GM19395 (cell line): Measurements from ENCODE around the gene MCM6.

ENCODE experiments used
- ATAC-seq: cut with Tn5 transposase; IDR thresholded peaks from one replicate; pipeline ENCODE4 v1.9.1; 2021; ENCODE audit warnings: mild to moderate bottlenecking, moderate library complexity; ENCODE audit not compliant: unreplicated experiment

Gene MCM6

DNA sequence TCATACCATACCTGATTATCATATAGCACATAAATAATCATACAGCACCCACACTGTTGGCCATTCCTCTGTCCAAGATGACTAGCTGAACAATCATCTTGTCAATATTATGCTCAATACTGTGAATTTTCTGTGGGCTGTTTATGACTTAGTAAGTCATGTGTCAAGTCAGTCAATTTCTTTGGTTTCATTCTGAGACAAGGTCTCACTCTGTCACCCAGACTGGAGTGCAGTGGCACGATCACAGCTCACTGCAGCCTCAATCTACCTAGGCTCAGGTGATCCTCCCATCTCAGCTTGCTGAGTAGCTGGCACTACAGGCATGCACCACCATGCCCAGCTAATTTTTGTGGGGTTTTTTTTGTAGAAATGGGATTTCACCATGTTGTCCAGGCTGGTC, 5.7 kb downstream of the MCM6 start:
- peak; percentile 54 for ATAC-seq

DNA sequence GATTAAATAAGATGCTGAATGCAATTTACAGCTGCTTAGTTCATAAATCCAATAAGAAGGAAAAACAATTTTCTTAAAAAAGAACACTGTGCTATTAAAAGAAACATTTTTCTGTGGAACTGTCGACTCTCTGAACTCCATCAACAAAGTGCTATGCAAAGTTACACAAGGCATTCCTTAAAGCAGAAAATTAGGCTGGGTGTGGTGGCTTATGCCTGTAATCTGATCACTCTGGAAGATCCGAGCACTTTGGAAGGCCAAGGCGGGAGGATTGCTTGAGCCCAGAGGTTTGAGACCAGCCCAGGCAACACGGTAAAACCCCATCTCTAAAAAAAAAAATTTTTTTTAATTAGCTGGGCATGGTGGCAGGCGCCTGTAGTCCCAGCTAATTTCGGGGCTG, 13.0 kb downstream of the MCM6 start:
- ATAC-seq = no peak

DNA sequence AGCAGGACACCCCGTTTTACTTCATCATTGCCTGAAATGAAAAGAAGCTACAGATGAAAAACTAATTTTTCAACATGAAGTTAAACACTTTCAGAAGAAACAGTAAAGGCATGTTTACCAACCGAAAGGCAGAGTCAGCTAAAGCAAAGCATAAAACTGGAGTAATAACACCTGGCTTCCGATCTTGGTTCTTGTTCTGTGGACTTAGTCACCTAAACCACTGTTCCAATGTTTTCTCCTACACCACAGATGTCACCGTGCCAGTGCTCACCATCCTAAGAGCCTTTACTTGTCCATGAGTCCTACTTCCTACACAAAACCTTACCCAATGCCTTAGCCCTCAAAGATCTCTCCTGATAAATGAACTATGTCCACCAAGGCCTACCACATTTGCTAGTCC, 13.5 kb downstream of the MCM6 start:
- no peak for ATAC-seq

DNA sequence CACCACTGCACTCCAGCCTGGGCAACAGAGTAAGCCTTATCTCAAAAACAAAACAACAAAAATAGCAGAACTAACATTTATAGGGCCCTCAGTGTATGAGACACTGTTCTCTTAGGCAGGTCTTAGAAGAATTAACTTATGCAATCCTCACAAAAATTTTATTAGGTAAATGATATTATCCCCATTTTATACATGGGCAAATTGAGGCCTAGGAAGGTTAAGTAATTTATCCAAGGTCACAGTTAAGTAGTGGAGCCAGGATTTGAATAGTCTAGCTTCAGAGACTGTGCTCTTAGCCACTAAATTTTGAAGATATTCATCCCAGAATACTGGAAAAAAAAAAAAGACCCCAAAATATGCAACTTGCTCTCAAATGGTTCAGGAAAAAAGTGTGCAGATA, 22.8 kb downstream of the MCM6 start:
- ATAC-seq = no peak

DNA sequence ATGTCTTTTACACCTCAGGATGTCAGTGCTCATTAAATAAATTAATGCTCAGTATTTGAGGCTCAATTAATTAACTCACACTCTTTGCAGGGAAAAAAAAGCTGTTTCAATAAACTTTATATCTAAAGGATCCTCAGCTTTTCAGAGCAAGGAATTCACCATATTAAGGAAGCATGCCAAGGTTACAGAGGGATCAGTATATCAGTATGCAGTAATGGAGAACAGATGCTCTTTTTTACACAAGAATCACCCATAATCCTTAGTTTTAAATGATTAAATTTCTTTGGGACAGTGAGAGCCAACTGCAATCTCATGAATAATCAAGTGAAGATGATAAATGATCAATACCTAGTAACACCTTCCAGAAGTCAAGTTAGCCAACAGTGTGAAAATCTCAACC, 24.4 kb downstream of the MCM6 start:
- no peak for ATAC-seq

DNA sequence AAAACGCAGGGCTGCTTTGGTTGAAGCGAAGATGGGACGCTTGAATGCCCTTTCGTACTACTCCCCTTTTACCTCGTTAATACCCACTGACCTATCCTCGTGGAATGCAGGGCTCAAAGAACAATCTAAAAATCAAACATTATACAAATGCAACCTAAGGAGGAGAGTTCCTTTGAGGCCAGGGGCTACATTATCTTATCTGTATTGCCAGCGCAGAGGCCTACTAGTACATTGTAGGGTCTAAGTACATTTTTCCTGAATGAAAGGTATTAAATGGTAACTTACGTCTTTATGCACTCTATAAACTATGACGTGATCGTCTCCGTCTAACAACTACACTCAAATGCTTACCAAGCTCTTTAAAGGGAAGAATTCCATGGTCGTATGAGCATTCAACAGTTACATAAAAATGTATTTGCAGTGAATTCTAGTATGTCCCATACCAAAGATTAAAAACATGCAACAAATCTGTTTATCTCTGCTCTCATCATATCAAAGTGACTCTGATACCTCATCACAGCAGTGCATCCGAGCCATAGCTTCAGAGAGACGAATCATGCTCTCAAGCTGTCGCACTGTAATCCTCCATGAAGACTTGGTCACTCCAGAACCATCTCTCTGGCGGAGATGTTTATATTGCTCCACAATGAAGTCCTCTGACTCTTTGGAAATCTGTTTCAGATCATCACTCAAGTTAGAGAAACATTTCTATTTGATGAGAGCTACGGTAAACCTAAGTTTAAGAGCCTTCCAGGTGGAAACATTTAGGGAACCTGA, 25.2 kb downstream of the MCM6 start:
- ATAC-seq = no peak

DNA sequence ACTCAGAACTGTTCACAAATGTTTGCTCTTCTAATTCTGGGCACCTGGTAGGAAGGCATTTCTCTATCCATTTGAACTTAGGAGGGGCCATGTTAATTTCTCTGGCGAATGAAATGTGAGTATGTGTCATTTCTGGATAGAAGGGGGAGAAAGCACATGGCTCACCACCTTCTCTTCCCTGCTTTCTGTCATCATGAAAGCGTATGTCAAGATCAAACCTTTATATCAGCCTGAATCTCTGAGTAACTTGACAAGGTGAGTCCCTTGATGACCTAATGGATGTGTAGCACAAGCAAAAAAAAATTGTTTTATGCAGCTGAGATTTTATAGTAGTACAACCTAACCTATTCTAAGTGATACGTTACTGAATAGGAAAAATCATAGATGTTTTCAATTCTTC, 27.2 kb downstream of the MCM6 start:
- no peak for ATAC-seq

DNA sequence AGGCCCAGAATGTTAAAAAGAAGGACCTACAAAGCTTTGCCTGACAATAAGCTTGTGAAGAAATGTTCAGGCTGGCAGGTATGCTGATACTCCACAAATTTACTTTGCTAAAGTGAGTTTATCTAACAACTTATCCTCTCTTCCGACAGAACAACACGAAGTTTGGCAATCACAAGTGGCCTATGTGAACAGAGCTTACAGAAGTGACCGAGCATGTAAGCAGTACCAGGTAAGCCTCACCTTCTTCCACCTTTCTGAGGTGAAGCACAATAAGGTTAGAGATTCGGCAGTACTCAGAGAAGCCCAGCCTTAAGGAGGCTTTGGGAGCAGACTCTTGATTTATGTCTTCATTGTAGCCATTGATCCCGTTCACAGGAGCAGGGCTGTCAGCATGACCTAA, 30.2 kb downstream of the MCM6 start:
- no peak for ATAC-seq

DNA sequence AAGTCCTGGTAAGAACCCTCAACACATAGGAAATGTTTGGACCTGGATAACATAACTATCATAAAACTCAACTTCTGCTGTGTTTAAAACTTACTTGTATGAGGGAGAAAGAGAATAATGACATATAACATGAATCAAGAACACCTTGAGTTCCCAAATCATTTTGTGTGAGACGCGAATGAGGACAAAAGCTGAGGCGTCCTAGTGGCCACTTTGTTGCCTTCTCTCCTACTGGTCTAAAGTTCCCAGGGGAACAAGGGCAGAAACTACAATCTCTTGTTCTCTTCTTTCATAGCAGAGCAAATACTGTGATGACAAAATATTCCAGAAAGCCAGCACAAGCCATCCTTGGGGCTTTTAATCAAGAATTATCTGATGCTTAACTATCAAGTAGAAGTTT, 31.0 kb downstream of the MCM6 start:
- ATAC-seq = no peak

DNA sequence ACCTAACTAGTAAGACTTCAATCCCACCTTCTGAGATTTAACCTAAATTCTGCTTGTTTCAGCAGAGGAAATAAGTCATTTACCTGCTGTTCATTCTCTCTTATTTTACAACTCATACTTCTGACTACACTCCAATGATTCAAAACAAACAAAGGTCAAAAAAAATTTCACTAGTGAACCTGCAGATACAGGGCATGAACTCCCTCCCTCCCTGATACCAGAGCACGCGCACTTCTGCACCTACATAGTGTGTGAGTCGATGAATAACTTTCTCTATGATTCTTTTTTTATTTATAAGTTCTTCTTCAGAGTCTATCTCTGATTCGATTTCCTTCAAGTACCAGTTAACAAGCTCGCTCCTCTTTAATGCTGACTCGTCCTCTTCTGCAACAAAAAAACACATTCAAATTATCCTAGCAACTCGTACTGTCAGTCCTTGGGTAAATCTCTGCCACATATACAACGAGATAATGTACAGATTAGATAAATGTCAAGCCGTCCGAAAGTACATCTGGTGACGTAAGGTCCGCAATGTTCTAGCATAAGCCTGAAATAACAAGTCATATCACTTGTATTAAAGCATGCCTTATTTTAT, 31.8 kb downstream of the MCM6 start:
- no peak for ATAC-seq

DNA sequence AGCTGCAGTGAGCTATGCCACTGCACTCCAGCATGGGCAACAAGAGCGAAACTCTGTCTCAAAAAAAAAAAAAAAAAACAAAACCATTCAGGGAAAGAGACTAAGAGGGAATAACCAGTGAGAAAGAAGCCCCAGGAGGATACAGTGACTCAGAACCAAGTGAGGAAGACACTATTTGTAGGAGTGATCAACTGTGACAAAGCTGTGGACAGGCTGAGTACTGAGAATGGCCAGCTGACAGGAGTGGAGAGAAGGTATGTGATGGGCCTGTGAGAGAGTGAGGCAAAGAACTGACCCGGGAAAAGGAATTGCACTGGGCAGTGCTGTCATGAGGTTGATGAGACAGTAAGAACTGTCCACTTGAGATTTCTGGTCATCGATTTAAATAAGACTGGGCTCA, 32.6 kb downstream of the MCM6 start:
- no peak for ATAC-seq

DNA sequence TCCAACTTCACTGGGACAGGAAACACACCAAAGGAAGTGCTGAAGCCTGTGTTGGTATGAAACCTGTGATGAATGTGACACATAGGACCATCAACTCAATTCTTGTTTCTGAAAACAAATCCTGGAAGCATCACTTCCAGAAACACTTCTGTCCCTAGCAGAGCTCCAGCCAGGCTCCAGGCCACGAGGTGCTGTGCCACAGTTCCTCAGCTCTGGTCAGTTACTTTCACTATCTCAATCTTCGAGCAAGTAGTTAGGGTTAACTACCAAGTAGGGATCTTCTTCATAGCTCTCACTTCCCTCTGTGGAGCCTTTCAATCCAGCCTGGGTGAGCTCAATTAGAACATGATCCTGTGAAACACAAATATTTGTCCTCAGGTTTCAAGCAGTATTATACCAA, 35.6 kb downstream of the MCM6 start:
- ATAC-seq = no peak

DNA sequence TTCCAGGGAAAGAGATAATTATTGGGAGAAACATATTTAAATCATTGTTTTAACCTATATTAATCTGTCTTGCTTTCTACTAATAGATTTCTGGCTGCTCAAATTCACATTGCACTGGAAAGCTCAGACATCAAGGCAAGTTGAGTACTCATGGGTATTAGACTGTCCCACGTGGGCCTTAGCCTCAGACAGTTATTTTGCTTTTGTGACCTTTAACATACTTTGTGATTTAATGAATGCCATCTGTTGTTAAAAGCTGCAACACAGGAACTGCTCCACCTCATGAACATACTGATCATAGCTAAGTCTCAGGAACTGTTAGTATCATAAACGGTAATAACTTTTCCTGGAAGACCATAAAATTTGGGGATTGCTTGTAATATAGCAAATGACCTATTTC, 36.5 kb downstream of the MCM6 start:
- no peak for ATAC-seq

DNA sequence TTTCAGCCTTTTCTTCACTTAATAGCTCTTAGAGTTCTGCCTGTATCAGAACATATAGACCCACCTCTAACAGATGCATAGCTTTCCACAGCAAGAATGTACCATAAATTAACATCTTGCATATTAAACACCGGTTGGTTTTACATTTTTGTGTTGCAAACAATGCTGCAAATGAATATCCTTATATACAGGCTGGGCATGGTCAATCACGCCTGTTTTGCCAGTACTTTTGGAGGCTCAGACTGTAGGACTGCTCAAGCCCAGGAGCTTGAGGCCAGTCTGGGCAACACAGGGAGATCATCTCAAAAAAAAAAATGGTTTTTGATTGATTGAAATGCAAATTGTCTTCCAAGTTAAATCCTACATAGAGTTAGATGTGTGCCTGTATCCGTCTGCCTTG, 37.7 kb downstream of the MCM6 start:
- no peak for ATAC-seq

DNA sequence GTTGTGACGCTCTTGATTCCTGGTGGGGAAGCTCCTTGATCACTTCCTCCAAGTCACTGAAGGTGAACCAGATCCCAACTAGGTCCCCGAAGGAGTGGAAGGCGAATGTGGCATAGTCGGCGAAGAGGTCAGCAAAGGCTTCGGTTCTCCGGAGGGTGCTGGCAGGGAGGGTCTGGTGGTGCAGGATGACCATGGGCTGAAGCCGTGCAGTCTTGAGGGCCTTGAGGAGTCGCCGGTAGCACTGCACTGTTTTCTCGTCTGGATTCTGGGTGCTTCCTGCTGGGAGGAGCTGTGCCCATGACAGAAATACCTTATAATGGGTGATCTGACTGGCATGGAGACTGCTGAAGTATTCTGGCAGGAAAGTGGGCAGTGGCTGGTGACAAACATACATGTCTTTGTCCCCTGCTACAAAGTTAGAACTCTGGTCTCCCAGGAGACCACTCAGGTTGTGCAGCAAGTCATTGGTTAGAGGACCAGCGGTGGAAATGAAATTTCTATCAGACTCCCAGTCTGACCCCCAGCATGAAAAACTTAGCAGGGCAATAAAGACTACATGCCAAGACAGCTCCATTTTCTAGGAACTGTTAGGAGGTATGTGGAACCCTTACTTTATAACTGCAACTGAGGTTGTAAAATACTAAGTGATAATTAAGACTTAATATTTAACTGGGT, 39.5 kb downstream of the MCM6 start, which contains the start of gene LCT:
Gene LCT, minus strand, starts transcription at position 589 of the 675 bp plus-strand sequence. Its CDS starts 15 bp downstream, at position 574.
- ATAC-seq = no peak

DNA sequence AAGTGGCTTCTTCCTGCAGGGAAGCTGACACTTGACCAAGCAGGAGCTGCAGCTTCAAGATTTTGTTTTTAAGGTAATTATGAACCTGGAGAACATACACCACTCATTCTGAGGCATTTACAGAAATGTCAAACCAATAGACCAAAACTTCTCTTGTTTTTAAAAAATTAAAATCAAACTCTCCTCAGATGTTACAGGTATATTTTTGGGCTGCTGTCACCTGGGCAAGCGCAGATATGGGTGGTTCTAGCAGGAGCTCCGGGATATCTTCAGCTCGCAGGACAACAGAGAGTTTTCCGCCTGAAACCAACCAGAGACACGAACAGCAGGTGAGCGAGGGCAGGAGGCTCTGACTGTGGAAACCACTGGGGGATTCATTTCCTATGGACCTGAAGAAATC, 43.4 kb downstream of the MCM6 start:
- no peak for ATAC-seq

DNA sequence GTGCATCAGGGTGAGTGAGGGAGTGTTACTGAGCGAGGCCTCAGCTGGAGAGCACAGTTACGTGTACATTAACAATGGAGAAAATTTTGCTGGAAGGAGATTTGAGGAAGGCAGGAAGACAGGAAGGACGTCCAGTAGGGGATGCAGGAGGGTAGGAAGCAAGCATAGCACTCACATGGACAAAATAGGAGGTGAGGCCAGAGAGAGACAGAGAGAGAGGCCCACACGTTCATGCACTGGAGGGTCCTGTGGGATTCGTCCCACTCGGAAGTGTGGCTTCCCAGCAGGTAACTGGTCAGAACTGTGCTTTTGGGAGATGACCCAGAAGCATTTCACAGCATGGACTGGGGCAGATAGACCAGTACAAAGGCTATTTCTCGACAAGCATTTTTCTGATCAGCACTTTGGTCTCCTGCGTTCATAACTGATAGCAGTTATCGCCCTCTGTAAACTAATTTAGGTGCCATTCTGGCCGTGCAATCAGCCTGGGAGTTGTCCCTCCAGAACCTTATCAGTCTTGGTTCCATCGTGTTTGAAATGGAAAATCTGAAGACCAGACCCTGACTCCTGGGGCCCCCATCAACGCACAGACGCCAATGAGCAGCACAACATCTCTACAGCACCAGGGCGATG, 44.9 kb downstream of the MCM6 start:
- ATAC-seq = no peak

DNA sequence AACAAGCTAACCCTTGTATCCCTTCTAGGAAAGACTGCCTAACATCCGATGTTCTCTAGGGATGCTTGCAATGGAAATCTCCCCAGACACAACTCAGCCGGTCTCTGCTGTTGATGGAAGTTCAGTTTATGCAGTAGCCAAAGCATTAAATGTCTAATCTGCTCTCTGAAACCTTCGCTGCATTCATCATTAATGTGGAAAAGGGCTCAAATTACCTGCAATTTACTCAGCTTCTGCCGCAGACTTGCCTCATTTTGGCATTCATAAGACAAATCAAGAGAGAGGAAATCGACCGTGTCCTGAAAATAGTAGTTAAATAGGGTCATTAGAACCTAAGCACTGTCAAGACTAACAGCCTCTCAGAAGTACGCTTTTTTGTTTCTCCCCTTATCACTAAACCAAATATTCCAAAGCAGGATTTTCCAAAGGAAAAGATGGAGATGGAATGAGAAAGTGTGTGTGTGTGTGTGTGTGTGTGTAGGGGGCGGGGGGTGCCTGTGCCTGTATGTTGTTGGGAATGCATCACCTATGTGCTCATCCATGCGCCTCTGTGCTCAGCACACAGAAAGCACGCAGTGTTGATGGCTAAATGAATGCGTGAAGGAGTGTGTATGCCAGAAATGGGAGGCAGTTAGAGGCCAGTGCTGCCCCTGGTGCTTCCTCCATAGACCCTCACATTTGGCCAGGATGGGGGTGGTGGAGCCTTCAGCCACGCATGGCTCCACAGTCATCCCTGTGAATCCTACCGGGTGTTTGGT, 46.7 kb downstream of the MCM6 start:
- ATAC-seq = no peak

DNA sequence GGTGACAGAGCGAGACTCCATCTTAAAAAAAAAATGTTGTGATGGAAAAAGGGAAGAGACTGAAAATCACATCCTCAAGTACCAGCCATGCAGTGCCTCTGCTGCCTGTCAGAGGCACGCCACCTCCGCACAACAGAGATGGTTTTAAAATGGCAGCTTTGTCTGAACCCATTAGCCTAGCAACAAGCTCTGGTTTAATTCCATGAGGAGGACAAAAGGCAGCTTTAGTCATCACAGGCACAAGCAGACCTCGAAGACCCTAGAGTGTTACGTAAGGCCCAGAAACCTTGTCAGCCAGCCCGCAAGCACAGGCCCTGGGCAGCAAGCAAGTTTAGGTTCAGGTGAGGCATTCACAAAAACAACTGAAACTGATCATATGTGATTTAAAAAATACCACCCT, 49.7 kb downstream of the MCM6 start:
- ATAC-seq = no peak

DNA sequence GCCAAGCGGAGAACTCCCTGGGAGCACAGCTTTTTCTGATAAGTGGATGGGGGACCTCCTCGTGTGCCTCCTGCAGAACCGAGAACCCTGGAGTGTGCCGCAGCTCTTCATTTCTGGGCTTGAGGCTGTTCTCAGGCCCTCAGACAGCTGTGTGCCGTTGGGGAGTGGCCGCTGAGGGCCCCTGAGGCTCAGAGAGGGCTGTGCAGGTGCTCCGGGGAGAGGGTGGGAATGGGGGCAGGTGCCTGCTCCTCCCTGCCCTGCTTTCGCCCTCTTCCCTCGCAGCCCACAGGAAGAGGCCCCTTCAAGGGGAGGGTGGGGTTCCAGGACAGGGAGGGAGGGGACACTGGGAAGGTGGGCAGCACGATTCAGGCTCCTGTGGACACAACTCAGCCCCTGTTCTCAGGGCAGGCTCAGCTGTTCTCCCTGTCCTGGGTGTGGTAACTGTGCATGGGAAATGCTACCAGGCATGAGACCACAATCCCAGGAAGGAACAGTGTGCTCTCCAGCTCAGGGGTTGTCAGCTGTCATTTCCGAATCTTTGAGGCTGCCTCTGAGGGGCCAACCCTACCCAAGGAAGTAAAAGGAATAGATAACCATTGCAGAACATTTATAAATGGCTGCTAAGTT, 50.6 kb downstream of the MCM6 start:
- ATAC-seq = no peak

DNA sequence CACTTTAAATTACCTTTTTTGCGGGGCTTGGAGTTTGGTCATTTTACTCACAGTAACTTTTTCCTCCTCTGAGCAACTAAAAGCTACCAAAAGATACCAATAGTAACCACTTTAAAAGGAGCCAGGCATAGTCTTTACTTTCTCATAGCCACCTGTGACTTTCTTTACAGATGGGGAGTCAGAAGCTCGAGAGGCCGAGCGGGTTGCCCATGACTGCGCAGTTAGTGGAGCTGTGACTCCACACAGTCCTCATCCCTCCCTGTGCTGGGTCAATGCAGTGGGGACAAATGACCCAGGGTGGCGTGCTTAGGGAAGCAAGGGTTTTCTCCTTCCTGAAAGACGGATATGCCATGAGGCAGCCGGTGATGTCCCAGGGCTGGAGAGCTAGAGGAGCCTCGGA, 51.1 kb downstream of the MCM6 start:
- ATAC-seq = no peak
